Activated naive CD4-positive, alpha-beta T cell treated with anti-CD3 and anti-CD28 coated beads, Interleukin-2, amount 50 U/mL, for 72 hours (primary cell): ENCODE results near the gene EGLN3. TPM values are rescaled to one million over a fixed set of nuclear protein-coding genes. Genes with fewer than 3 reads are reported as not detected.
"Not testable (repeated sequence)": the region's sequence is repeated elsewhere in the genome, so short reads cannot be mapped to it uniquely, and the experiment has no call there.

Source experiments
- ATAC-seq, 2 donors: fragments of 150-1000 bp; cut with Tn5 transposase; 2 replicates each; pipeline ENCODE4 v1.10.0; 2021; ENCODE audit warnings: mild to moderate bottlenecking in 2 of 2, moderate library complexity in 2 of 2
- DNase-seq, 2 donors: peaks; one replicate each; pipeline ENCODE4 v3.0.0; 2021 to 2022; ENCODE audit warnings: low spot score in 2 of 2
- H3K27ac Mint-ChIP-seq, 2 donors: one replicate each; pipeline ENCODE4 v1.8.0; 2022; ENCODE audit warnings: mild to moderate bottlenecking in 2 of 2, mixed read lengths in 2 of 2
- H3K36me3 Mint-ChIP-seq, 2 donors: one replicate each; pipeline ENCODE4 v1.8.0; 2022; ENCODE audit warnings: mixed read lengths in 2 of 2
- H3K9me3 Mint-ChIP-seq, 2 donors: one replicate each; pipeline ENCODE4 v1.8.0; 2022; ENCODE audit warnings: mixed read lengths in 2 of 2
- total RNA-seq, 2 donors: library from RNA; stranded (reverse); gene quantifications; one replicate each; pipeline ENCODE4 v1.2.3, GENCODE V29; 2022

EGLN3 gene
- total RNA-seq, 2 donors from 2014 or later: 0.34 to 8.3 TPM

GRCh38 chr14:33930439-33930838 is 20.4 kb downstream of the EGLN3 start:
- no peak overlapping the region for H3K27ac Mint-ChIP-seq
- H3K9me3 Mint-ChIP-seq: peaks cover 7 to 8% of the 10 kb centered on the region in 2 donors
- DNase-seq (no peak), ATAC-seq (no peak)
- H3K36me3 Mint-ChIP-seq: no peaks in the 10 kb centered on the region

DNA sequence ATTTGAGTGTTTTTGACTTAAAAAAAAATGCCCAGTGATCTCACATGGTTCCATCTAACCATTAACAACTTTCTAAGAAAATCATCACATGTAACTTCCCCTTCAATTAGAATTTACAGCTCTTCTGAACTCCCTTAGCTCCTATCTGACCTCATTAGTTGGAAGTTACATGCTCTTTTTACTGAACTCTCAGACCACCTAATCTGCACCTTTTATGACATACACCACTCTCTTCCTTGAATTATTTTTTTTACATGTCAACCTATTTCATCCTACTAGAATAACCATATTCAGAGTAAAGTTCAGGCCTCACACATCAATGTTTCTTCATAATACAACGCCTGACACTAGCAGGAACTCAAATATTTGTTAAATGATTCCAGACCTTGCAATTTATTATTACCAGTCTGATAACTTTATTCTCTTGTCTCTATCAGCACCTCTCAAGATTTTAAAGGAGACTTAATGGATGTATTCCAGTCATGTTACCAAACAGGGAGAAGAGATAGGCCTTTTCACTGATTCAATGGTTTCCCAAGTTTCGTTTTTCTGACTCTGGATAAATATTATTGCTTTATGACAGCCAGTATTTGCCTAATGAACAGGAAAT is 21.0 kb downstream of the EGLN3 start:
- no peak for DNase-seq
- Mint-ChIP-seq H3K27ac (no peak overlapping the region), H3K36me3 (no peaks in the 10 kb centered on the region)

DNA sequence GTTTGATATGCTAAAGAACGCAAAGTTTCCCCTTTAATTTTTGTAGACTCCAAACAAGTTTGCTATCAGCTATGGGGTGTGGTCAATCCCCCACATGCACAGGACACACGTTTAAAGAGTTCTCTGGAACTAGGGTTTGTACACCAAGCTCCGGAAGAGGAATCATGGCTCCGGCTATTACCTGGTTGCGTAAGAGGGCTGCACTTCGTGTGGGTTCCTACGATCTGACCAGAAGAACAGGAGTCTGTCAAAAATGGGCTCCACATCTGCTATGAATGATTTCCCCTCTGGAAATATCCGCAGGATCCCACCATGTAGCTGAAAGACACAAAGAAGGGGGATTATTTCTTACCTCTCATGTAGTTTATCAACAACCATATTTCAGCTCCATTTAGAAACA is 22.0 kb downstream of the EGLN3 start:
- DNase-seq: no peak
- no peak for ATAC-seq
- H3K27ac Mint-ChIP-seq: no peak overlapping the region
- peaks cover 7 to 8% of the 10 kb centered on the region in 2 donors for H3K9me3 Mint-ChIP-seq
- no peaks in the 10 kb centered on the region for H3K36me3 Mint-ChIP-seq

More for the DNA sequence above, 21.0 kb downstream of the EGLN3 start:
- H3K9me3 Mint-ChIP-seq: peaks cover 7 to 8% of the 10 kb centered on the region in 2 donors
- no peak for ATAC-seq

GRCh38 chr14:33927944-33928343 is 22.9 kb downstream of the EGLN3 start:
- ATAC-seq (no peak), DNase-seq (no peak)
- no peaks in the 10 kb centered on the region for H3K36me3 Mint-ChIP-seq
- H3K27ac Mint-ChIP-seq: no peak overlapping the region
- H3K9me3 Mint-ChIP-seq: peaks cover 7 to 8% of the 10 kb centered on the region in 2 donors

DNA sequence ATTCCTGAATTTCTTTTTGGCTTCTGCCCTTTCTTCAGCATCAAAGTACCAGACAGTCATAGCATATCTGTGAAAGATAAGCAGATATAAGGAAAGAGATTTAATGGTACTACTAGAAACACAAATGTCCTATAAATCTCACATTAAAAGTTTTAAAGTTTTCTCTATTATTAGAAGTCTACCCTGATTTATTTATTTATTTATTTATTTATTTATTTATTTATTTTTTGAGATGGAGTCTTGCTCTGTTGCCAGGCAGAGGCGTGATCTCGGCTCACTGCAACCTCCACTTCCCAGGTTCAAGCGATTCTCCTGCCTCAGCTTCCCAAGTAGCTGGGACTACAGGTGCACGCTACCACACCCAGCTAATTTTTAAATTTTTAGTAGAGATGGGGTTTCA is 23.9 kb downstream of the EGLN3 start:
- not testable (repeated sequence) for H3K36me3 Mint-ChIP-seq, H3K27ac Mint-ChIP-seq, ATAC-seq

GRCh38 chr14:33925946-33926345 is 24.9 kb downstream of the EGLN3 start:
- DNase-seq: no peak
- Mint-ChIP-seq H3K36me3 (no peaks in the 10 kb centered on the region), H3K9me3 (peaks cover 3 to 8% of the 10 kb centered on the region in 2 donors), H3K27ac (no peak overlapping the region)
- no peak for ATAC-seq

More for the DNA sequence above, 23.9 kb downstream of the EGLN3 start:
- not testable (repeated sequence) for DNase-seq, H3K9me3 Mint-ChIP-seq

DNA sequence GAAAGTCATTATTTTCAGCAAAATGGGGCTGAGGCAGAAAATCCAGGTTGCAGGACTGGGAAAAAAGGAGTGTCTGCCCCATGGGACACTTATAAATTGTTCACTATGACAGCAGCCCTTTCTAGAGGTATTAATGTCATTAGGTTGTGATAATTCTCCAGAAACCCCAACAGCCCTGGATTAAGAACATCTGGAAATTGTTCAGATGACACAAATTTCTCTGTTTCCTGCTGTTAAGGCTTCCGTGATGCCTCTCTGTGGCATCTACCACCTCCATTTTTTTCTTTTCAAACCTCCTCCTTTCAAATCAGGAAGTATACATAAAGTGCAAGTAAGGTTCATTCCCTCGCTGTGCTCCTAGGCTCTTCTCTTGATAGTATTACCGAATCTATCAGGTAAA is 25.6 kb downstream of the EGLN3 start:
- Mint-ChIP-seq H3K9me3 (peaks cover 3 to 8% of the 10 kb centered on the region in 2 donors), H3K36me3 (no peaks in the 10 kb centered on the region), H3K27ac (no peak overlapping the region)
- ATAC-seq: no peak
- no peak for DNase-seq

DNA sequence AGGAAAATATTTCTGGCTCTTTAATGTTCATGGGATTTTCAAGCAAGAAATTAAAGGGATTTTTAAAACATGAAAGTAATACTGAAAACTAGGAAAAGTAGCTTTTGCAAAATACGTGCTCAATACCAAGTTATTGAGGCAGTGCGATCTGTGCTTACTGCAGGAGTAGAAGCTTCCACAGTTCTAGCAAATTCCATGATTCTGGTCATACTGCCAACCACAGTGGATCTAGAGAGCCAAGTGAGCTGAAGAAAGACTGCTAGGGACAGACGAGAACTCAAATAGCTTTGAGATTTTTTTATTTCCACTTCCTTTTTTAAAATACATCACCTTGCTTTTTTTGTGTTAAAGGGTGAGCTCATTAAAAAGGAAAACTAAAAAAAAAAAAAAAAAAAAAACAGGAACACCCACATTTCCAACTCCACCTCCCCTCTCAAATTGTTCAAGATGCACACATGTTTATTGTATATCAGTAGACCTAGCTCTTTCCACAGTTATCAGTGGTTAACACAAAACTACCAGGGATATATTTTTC is 26.2 kb downstream of the EGLN3 start:
- DNase-seq (no peak), ATAC-seq (no peak)
- Mint-ChIP-seq H3K9me3 (peaks cover 0 to 5% of the 10 kb centered on the region in 2 donors), H3K36me3 (no peaks in the 10 kb centered on the region), H3K27ac (no peak overlapping the region)

DNA sequence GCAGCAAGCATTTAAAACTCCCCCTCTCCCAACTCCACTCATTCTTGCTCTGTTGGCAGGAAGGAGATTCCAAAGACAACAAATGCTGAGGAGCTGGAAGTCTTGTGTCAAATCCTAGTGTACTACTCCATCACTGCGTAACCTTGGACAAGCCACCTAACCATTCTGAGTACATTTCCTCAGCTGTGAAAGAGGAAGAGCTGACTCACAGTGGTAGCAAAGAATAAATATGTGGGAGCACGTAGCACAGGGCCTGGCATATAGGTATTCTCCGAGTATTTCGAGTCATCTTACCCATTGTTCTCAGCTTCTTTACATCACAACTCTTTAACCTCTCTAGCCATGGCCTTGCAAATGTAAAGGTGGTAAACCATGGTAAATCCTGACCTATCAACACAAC is 28.7 kb downstream of the EGLN3 start:
- peak in 1 of 2 donors; percentile 26 for ATAC-seq
- no peaks in the 10 kb centered on the region for H3K9me3 Mint-ChIP-seq
- H3K27ac Mint-ChIP-seq: no peak overlapping the region
- no peaks in the 10 kb centered on the region for H3K36me3 Mint-ChIP-seq
- DNase-seq: no peak

DNA sequence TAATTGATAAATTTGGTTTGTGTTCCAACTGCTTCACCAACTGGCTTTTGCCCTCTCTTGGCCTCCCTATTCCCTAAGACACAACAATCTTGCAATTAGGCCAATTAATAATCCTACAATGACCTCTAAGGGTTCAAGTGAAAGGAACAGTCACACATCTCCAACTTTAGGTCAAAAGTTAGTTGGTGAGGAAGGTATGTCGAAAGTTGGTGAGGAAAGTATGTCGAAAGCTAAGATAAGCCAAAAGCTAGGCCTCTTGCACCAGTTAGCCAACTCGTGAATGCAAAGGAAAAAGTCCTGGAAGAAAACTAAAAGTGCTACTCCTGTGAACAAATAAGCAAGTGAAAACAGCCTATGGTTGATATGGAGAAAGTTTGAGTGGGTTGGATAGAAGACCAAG is 32.6 kb downstream of the EGLN3 start:
- ATAC-seq: no peak
- no peak for DNase-seq
- Mint-ChIP-seq H3K9me3 (no peaks in the 10 kb centered on the region), H3K36me3 (no peaks in the 10 kb centered on the region), H3K27ac (no peak overlapping the region)

DNA sequence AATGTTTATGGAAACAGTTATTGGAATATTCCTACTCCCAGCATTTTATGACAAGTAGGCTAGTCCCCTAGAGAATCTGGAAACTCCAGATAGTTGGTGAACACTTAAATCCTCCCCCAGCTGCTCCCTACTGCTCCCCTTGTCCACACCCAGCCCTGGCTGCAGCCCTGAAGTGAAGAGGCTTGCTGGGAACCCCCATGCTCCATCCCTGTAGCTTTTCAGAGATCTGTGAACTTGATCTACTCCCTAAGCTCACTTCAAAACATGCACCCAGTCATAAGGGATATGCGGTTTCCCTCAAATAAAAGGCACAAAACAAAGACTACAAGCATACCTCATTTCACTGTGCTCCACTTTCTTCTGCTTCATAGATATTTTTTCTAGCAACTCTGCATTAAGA is 33.2 kb downstream of the EGLN3 start:
- no peak for ATAC-seq

DNA sequence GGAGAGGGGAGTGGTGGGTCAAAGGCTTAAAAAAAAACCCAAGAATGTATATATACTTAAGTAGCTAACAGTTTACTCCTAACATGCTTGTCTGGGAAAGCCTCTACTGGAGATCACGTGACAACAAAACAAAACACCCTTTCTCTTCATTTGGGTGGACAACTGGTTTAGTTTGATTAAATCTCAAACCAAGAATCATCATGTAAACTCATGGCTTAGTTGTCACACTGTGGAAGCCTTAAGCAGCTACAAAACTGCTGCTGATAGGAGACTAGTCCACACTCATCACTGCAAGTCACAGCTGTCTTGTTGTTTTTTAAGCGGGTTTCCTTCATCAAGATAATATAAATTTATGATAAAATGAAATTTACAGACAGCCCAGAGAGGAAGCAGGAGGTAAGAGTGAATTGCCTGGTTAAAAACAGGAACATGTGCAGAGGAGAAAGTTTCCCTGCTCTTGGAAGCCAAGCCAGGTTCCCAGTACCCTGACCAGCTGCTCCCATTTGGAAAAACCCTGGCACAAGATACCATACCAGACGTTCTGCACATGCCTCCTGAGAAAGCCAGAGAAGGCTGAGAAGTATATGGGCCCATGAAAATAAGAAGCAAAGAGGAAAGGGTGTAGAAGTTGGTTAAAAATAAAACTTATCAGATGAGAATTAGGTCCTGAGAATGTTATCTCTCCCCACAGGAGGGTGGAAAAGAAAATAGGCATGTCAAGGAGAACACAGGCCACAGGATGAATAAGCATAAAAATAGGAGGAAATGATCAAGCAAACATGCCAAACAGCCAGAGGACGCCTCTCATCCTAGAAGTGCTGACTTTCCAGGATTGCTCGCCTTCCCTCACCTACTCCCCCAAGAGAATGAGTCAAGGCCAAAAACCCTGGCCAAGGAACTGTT is 34.0 kb downstream of the EGLN3 start:
- H3K27ac Mint-ChIP-seq: no peak overlapping the region
- ATAC-seq: no peak
- H3K9me3 Mint-ChIP-seq: no peaks in the 10 kb centered on the region
- no peak for DNase-seq
- no peaks in the 10 kb centered on the region for H3K36me3 Mint-ChIP-seq

More for the DNA sequence above, 33.2 kb downstream of the EGLN3 start:
- no peak overlapping the region for H3K27ac Mint-ChIP-seq
- H3K9me3 Mint-ChIP-seq: no peaks in the 10 kb centered on the region
- H3K36me3 Mint-ChIP-seq: no peaks in the 10 kb centered on the region
- no peak for DNase-seq

DNA sequence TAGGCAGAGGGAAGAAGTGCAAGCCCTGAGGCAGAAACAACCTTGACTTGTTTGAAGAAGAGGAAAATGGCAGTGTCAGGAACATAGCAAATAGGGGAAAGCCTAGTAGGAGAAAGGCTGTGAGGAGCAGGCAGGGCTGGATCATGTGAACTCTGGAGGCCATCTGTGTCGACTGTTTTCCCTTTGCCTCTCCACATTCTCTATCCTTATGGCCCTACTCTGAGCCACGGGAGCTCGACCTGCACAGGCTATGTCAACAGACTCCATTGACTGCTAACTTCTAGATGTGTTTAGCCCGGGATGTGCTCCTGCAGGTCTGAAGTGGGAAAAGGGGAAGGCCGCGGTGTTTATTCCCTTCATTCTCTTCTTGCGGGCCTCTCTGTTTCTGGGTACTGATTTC is 35.2 kb downstream of the EGLN3 start:
- Mint-ChIP-seq H3K27ac (no peak overlapping the region), H3K9me3 (no peaks in the 10 kb centered on the region), H3K36me3 (no peaks in the 10 kb centered on the region)
- ATAC-seq: no peak
- DNase-seq: no peak

GRCh38 chr14:33914676-33915516 is 36.0 kb downstream of the EGLN3 start:
- no peaks in the 10 kb centered on the region for H3K36me3 Mint-ChIP-seq
- DNase-seq (no peak), ATAC-seq (no peak)
- no peaks in the 10 kb centered on the region for H3K9me3 Mint-ChIP-seq
- no peak overlapping the region for H3K27ac Mint-ChIP-seq

DNA sequence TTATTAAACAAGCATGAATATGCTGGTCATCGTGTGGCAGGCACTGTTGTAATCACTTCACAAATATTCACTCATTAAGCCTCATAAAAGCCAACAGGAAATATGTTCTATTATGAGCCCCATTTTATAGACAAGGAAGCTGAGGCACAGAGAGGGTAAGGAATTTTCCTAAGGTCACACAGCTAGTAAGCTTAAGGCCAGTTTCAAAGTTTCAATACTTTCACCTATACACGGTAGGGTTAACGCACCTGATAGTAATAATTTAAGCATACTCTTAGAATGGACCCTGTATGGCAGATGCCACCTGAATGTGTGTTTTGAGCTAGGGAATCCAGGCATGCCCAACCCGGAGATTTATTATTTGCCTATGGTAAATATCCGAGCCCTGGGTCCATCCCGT is 39.8 kb downstream of the EGLN3 start:
- no peak for ATAC-seq
- H3K9me3 Mint-ChIP-seq: no peaks in the 10 kb centered on the region
- no peak overlapping the region for H3K27ac Mint-ChIP-seq
- no peaks in the 10 kb centered on the region for H3K36me3 Mint-ChIP-seq
- DNase-seq: no peak

DNA sequence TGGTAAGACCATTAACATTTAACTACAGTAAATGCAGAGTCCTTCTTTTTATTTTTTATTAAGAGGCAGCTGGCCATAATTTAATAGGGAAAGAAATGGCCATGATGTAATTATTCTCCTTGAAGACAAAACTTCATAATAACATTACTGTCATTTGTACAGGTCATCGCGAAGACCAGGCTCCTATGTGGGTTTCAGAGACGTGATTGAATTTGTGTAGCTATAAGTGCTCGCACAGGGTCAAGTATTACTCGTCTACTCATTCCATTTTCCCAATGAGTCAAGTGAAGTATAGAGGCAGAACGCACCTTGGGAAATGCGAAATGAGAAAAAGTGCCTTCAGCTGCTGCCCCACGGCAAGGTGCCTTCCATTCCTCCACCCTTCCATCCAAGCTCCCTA is 40.4 kb downstream of the EGLN3 start:
- Mint-ChIP-seq H3K36me3 (no peaks in the 10 kb centered on the region), H3K9me3 (no peaks in the 10 kb centered on the region), H3K27ac (no peak overlapping the region)
- DNase-seq (no peak), ATAC-seq (no peak)
